ENCODE measurements around the gene STON1.

GRCh38 chr2:48619526-48619925, 89.6 kb downstream of the STON1 start:
- TF ChIP-seq CTCF (IDR thresholded peaks at IDR 0.05; ENCODE audit: low read length) (no peak), EZH2 (IDR thresholded peaks at IDR 0.05; ENCODE audit: borderline replicate concordance, low read length) (no peak)
